HG03460 (cell line): Measurements from ENCODE around the gene SRSF9.
"Not testable (repeated sequence)": the region's sequence is repeated elsewhere in the genome, so short reads cannot be mapped to it uniquely, and the experiment has no call there.

Experiments used
- ATAC-seq: cut with Tn5 transposase; IDR thresholded peaks from one replicate; pipeline ENCODE4 v1.9.1; 2021; ENCODE audit not compliant: unreplicated experiment

SRSF9 gene

DNA sequence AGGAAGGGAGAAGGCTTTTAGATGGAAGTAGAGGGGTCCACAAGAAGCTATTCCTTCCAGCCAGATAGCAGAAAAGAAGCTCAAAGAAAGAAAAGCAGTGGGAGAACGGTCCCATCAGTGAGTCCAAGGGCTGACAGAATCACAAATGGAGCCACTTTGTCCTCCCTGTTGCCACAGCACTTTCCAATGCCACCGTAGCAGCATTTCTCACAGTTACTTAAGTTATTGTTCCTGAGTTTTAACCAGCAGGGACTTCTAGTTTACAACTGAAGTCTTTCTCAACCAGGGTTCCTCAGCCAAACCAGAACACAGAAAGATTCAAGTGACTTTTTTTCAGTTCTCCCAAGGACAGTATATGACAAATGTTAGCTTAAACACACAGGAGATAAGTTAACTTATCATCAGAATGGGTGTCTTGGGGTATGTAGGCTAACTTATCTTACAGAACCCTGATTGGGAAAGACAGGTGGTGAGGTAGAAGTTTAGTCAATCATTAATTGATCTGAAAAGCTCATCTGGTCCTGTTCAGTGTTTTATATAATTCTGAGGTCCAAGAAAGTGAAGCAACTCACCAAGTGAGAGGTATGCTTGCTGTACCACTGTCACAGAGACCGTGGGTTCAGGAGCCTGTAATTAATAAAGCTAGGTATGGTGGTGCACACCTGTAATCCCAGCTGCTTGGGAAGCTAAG lies 16.3 kb downstream of the SRSF9 start:
- ATAC-seq = no peak

- not testable (repeated sequence) for ATAC-seq
Observed at GRCh38 chr12:120452524-120452923, 17.0 kb downstream of the SRSF9 start.

GRCh38 chr12:120447992-120448391 lies 21.6 kb downstream of the SRSF9 start:
- ATAC-seq = no peak

- ATAC-seq = not testable (repeated sequence)
Observed at GRCh38 chr12:120446844-120447178, 22.7 kb downstream of the SRSF9 start.

- ATAC-seq = peak; percentile 88
Observed at GRCh38 chr12:120445911-120446843, 23.4 kb downstream of the SRSF9 start, which contains the start of the genes GATC and TRIAP1. Gene GATC (plus strand): TSS chr12:120446444. CDS start chr12:120446481, 37 bp downstream. Gene TRIAP1 (minus strand): TSS chr12:120446384. CDS start chr12:120446372, 12 bp downstream.

GRCh38 chr12:120444676-120445075 lies 24.9 kb downstream of the SRSF9 start:
- no peak for ATAC-seq

DNA sequence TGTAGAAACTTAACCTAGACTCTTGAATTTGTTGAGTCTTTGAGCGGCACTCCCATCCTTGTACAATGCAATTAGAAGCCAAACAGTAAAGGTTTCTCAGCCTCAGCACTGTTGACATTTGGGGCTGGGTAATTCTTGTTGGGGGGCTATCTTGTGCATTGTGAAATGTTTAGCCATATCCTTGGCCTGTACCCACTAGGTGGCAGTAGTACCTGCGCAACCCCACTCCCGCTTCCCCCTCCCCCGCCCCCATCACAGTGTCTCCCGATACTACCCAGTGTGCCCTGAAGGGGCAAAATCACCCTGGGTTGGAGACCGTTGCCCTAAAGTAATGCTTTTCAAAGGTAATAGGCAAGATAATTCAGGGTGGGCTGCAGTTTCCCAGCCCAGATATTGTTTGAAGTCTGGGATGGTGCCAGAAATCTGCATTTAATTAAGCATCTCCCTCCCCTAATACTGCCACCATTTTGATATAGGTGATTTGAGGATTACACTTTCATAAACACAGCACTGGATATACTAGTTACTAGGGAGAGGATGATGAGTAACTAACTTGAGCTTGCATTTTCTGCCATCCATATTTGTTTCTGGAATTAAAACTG lies 29.8 kb downstream of the SRSF9 start:
- ATAC-seq = no peak

DNA sequence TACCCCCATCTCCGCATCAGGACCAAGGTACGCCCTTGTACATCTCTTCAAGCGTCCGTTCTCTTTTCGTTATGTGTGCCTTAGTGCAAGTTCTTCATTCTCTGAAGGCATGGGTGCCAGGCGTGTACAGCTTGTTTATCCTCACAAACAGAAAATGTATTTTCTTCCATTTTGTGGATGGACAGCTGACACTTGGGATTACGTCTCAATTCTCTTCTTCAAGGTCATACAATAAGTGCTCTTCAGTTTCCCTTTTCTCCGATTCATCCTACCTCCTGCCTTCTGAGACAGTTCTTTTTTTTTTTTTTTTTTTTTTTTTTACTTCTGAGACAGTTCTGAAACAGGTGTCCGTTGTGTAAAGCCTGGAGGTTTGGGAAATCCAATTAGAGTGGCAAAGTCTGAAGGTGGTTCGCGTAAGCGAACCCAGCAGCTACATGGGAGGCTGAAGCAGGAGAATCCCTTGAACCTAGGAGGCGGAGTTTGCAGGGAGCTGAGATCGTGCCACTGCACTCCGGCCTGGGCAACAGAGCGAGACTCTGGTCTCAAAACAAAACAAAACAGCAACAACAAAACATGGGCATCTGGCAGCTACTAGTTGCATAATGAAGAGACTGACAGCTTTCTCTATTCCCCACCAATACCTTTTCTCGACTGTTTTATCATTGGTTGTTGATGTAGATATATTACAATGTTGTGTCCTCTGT lies 30.9 kb downstream of the SRSF9 start:
- ATAC-seq = peak; percentile 6

- ATAC-seq = peak; percentile 94
Observed at GRCh38 chr12:120437735-120438494, 31.6 kb downstream of the SRSF9 start, which contains the start of gene COX6A1. Gene COX6A1 (plus strand): TSS chr12:120438113. CDS start chr12:120438127, 14 bp downstream.

DNA sequence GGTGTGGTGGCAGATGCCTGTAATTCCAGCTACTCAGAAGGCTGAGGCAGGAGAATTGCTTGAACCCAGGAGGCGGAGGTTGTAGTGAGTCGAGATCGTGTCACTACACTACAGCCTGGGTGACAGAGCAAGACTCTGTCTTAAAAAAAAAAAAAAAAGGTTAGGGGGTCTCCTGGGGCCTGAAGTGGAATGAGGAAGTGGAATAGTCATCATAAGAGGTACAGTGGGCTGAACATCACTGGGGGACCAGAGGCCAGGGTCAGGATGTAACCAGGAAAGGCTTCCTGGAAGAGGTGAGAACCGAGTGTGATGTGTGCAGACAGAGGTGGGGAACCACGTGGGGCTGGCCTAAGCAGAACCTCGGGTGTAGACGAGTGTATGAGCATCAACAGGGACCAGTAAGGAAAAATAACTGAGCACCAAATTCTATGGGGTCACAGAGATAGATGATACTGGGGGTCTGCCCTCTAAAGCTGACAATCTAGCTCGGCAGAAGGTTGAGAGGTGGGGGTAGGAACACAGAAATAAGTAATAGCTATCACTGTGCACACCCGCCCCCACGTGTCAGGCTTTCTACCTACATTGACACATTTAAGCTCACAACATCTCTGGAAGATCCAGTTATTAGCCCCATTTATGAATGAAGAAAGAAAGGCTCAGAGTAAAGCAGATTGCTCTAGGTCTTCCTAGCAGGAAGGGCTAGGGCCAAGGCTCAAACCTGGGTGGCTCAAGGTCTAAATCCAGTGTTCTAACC lies 36.6 kb downstream of the SRSF9 start:
- ATAC-seq = no peak

- ATAC-seq = no peak
Observed at GRCh38 chr12:120429368-120429767, 40.2 kb downstream of the SRSF9 start.

- ATAC-seq = no peak
Observed at GRCh38 chr12:120428597-120429229, 40.8 kb downstream of the SRSF9 start.

GRCh38 chr12:120425797-120426196 lies 43.8 kb downstream of the SRSF9 start:
- ATAC-seq = no peak

- no peak for ATAC-seq
Observed at GRCh38 chr12:120422892-120423456, 46.6 kb downstream of the SRSF9 start.

DNA sequence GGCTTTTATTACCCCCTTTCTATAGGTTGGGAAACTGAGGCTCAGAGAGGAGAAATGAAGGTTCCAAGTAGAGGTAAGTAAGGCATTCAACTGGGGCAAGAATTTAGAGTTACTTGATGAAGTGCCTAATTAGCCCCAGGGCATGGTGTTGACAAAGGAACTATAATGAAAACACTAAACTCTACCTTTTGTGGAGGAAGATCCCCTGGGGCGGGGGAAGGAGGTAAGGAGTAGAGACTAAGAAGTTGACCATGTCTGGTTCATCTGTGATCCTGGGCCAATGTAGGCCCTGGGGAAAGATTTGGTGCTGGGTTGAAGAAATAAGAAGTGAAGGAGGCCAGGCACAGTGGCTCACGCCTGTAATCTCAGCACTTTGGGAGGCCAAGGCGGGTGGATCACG lies 47.8 kb downstream of the SRSF9 start:
- no peak for ATAC-seq

DNA sequence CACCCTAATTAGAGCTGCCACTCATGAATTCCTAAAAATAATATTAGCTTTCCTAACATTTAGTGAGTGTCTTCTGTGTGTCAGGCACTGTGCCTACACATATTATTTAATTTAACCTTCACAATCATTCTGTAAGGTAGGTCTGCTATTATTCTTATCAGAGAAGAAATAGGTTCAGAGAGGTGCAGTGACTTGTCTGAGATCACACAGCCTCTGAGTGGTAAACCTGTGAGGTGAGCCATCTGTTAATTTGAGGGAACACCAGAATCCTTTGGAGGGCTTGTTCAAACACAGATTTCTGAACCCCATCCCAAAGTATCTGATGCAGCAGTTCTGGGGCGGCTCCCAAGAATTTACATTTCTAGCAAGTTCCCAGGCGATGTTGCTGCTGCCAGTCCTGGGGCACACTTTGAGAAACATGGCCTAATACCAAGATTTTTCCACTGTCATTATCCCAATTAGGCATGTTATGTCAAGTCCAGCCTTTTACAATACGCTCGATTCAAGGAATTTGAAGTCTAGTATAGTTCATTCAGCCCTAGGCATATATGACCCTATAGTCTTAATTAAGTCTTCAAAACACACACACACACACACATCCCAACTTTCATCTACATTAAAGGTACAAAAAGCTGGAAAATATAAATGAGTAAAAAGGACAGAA lies 51.5 kb downstream of the SRSF9 start:
- ATAC-seq = no peak

GRCh38 chr12:120416490-120417216 lies 52.9 kb downstream of the SRSF9 start:
- no peak for ATAC-seq
